GM23338 (cell line): Measurements from ENCODE around the gene PDE7B. TPM values are rescaled to one million over a fixed set of nuclear protein-coding genes. Genes with fewer than 3 reads are reported as not detected.

ENCODE experiments used
- ATAC-seq: fragments of 200-7000 bp; cut with Tn5 transposase; 3 replicates; pipeline ENCODE4 v1.9.1; 2020
- DNase-seq: peaks from one replicate; pipeline ENCODE4 v3.0.0-alpha.2; 2015; ENCODE audit warnings: low spot score
- H2AFZ ChIP-seq: fragments of 200-600 bp; sonication (generic); 2 replicates; pipeline ENCODE4 v1.8.0; 2016; ENCODE audit warnings: antibody characterized with exemption, mild to moderate bottlenecking, moderate library complexity
- H3F3A ChIP-seq: fragments of 200-600 bp; sonication (generic); replicated peaks from 2 replicates; pipeline ENCODE4 v1.8.0; 2017; ENCODE audit warnings: antibody characterized with exemption, mixed run types, low read depth
- H3K27ac ChIP-seq: fragments of 200-600 bp; sonication (generic); 2 replicates; pipeline ENCODE4 v1.6.1; 2016; ENCODE audit warnings: low read depth
- H3K27me3 ChIP-seq: fragments of 200-600 bp; sonication (generic); 2 replicates; pipeline ENCODE4 v1.8.0; 2016; ENCODE audit warnings: mild to moderate bottlenecking, mixed run types, moderate library complexity; ENCODE audit not compliant: insufficient read depth
- H3K36me3 ChIP-seq: fragments of 200-600 bp; sonication (generic); 2 replicates; pipeline ENCODE4 v1.8.0; 2016; ENCODE audit warnings: mild to moderate bottlenecking; ENCODE audit not compliant: insufficient read depth
- H3K4me1 ChIP-seq: fragments of 200-600 bp; sonication (generic); 2 replicates; pipeline ENCODE4 v1.8.0; 2016; ENCODE audit warnings: mild to moderate bottlenecking, moderate library complexity; ENCODE audit not compliant: insufficient read depth
- H3K4me2 ChIP-seq: fragments of 200-600 bp; sonication (generic); 2 replicates; pipeline ENCODE4 v1.7.1; 2017; ENCODE audit warnings: mixed run types
- H3K4me3 ChIP-seq: fragments of 200-600 bp; sonication (generic); 2 replicates; pipeline ENCODE4 v1.6.1; 2016; ENCODE audit warnings: mixed run types
- H3K79me2 ChIP-seq: fragments of 200-600 bp; sonication (generic); replicated peaks from 2 replicates; pipeline ENCODE4 v1.8.0; 2017; ENCODE audit warnings: mild to moderate bottlenecking; ENCODE audit not compliant: insufficient read depth
- H3K9me2 ChIP-seq: fragments of 200-600 bp; sonication (generic); 2 replicates; pipeline ENCODE4 v1.8.0; 2017; ENCODE audit not compliant: insufficient read depth
- H4K20me1 ChIP-seq: fragments of 200-600 bp; sonication (generic); replicated peaks from 2 replicates; pipeline ENCODE4 v1.8.0; 2017; ENCODE audit warnings: mild to moderate bottlenecking; ENCODE audit not compliant: insufficient read depth
- H3K27ac Mint-ChIP-seq: 2 replicates; pipeline ENCODE4 v1.8.0; 2020; ENCODE audit warnings: inconsistent platforms, mild to moderate bottlenecking, moderate library complexity, mixed read lengths
- H3K27me3 Mint-ChIP-seq: 3 replicates; pipeline ENCODE4 v1.8.0; 2022; ENCODE audit warnings: low read depth, mild to moderate bottlenecking, moderate library complexity, mixed read lengths, inconsistent platforms; ENCODE audit not compliant: insufficient read depth, poor library complexity
- H3K36me3 Mint-ChIP-seq: 3 replicates; pipeline ENCODE4 v1.8.0; 2021; ENCODE audit warnings: low read depth, mild to moderate bottlenecking, inconsistent platforms, moderate library complexity, mixed read lengths
- H3K4me1 Mint-ChIP-seq: 3 replicates; pipeline ENCODE4 v1.8.0; 2020; ENCODE audit warnings: mild to moderate bottlenecking, inconsistent platforms, mixed read lengths
- H3K4me3 Mint-ChIP-seq: 3 replicates; pipeline ENCODE4 v1.8.0; 2021; ENCODE audit warnings: moderate library complexity, mild to moderate bottlenecking, inconsistent platforms, mixed read lengths
- H3K9me3 Mint-ChIP-seq: 3 replicates; pipeline ENCODE4 v1.8.0; 2020; ENCODE audit warnings: moderate library complexity, mild to moderate bottlenecking, inconsistent platforms, mixed read lengths
- CREB1 ChIP-seq: fragments of 250-450 bp; sonication (Bioruptor Pico); IDR thresholded peaks from 2 replicates; pipeline ENCODE4 v1.5.0; 2020; ENCODE audit warnings: low read depth, mild to moderate bottlenecking, moderate library complexity
- EZH2phosphoT487 ChIP-seq: fragments of 200-600 bp; sonication (generic); IDR thresholded peaks from one replicate; pipeline ENCODE4 v1.8.1; 2018; ENCODE audit warnings: antibody characterized with exemption; ENCODE audit not compliant: unreplicated experiment
- JUNB ChIP-seq: IDR thresholded peaks from one replicate; pipeline ENCODE4 v1.6.1; 2016; ENCODE audit warnings: antibody characterized with exemption; ENCODE audit not compliant: unreplicated experiment
- NANOG ChIP-seq: IDR thresholded peaks from 2 replicates; pipeline ENCODE4 v1.6.1; 2016; ENCODE audit warnings: antibody characterized with exemption, borderline replicate concordance
- POLR2AphosphoS5 ChIP-seq: IDR thresholded peaks from 2 replicates; pipeline ENCODE4 v1.6.1; 2016; ENCODE audit warnings: antibody characterized with exemption, low read depth
- ZNF114 ChIP-seq: fragments of 250-450 bp; sonication (Bioruptor Pico); IDR thresholded peaks from 2 replicates; pipeline ENCODE4 v1.5.0; 2020; ENCODE audit warnings: mild to moderate bottlenecking, moderate library complexity
- ZNF331 ChIP-seq: fragments of 250-450 bp; sonication (Bioruptor Pico); IDR thresholded peaks from 2 replicates; pipeline ENCODE4 v1.5.0; 2020; ENCODE audit warnings: low read depth, mild to moderate bottlenecking, moderate library complexity
- polyA plus RNA-seq: library from polyadenylated mRNA; unstranded; fragments of >200 nt; fragmentation: Nextera tagmentation; extraction: Ambion mirVana; gene quantifications from 2 replicates; pipeline ENCODE4 v1.2.1, GENCODE V29; 2016
- total RNA-seq: library from RNA; depleted of rRNA; stranded (reverse); fragments of >200 nt; shearing (Covaris generic); gene quantifications from 2 replicates; pipeline ENCODE4 v1.2.3, GENCODE V29; 2014
- TF ChIP-seq, protein P1 (sequence below): IDR thresholded peaks from one replicate; pipeline ENCODE4 v1.6.1; 2018; ENCODE audit warnings: antibody characterized with exemption; ENCODE audit not compliant: unreplicated experiment
- TF ChIP-seq, protein P2 (sequence below), 2 experiments: fragments of 200-600 bp in 1 of 2; sonication (generic) in 1 of 2; conservative IDR thresholded peaks; 2 replicates each; pipeline versions ENCODE4 v1.5.1 to v1.6.1; 2016 to 2017; ENCODE audit warnings: antibody characterized with exemption in 2 of 2, low read depth in 2 of 2, mild to moderate bottlenecking in 2 of 2, moderate library complexity in 1 of 2
- TF ChIP-seq, protein P3 (sequence below): IDR thresholded peaks from 2 replicates; pipeline ENCODE4 v1.6.1; 2016; ENCODE audit warnings: antibody characterized with exemption
- TF ChIP-seq, protein P4 (sequence below): fragments of 250-450 bp; sonication (Bioruptor Pico); IDR thresholded peaks from 2 replicates; pipeline ENCODE4 v1.5.0; 2020; ENCODE audit warnings: mild to moderate bottlenecking, moderate library complexity

Gene PDE7B
- total and polyA plus RNA-seq, 2 experiments from 2014 or later: 0.07 TPM; not detected in 1

DNA sequence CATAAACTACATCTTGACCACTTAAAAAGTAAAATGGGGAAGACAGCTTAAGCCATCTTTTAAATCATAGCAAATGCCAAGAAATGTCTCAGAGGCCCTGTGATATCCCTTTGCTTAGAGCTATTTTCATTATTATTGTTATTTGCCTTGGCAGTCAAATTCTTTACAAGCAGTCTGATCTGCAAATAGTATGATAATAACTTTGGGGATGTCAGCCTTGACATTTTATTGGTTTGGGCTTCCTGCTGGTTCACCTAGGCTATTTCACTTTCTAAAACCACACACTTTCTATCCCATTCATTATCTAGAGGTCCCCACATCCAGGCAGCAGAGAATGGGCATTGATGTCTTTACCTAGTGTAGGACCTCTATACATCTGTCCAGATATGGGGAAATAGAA is 125.1 kb downstream of the PDE7B start (continued):
- TF ChIP-seq ZNF114 (no peak), EZH2phosphoT487 (no peak), ZNF331 (no peak)
- TF ChIP-seq, protein P1, sequence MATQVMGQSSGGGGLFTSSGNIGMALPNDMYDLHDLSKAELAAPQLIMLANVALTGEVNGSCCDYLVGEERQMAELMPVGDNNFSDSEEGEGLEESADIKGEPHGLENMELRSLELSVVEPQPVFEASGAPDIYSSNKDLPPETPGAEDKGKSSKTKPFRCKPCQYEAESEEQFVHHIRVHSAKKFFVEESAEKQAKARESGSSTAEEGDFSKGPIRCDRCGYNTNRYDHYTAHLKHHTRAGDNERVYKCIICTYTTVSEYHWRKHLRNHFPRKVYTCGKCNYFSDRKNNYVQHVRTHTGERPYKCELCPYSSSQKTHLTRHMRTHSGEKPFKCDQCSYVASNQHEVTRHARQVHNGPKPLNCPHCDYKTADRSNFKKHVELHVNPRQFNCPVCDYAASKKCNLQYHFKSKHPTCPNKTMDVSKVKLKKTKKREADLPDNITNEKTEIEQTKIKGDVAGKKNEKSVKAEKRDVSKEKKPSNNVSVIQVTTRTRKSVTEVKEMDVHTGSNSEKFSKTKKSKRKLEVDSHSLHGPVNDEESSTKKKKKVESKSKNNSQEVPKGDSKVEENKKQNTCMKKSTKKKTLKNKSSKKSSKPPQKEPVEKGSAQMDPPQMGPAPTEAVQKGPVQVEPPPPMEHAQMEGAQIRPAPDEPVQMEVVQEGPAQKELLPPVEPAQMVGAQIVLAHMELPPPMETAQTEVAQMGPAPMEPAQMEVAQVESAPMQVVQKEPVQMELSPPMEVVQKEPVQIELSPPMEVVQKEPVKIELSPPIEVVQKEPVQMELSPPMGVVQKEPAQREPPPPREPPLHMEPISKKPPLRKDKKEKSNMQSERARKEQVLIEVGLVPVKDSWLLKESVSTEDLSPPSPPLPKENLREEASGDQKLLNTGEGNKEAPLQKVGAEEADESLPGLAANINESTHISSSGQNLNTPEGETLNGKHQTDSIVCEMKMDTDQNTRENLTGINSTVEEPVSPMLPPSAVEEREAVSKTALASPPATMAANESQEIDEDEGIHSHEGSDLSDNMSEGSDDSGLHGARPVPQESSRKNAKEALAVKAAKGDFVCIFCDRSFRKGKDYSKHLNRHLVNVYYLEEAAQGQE: no peak
- TF ChIP-seq, protein P2, sequence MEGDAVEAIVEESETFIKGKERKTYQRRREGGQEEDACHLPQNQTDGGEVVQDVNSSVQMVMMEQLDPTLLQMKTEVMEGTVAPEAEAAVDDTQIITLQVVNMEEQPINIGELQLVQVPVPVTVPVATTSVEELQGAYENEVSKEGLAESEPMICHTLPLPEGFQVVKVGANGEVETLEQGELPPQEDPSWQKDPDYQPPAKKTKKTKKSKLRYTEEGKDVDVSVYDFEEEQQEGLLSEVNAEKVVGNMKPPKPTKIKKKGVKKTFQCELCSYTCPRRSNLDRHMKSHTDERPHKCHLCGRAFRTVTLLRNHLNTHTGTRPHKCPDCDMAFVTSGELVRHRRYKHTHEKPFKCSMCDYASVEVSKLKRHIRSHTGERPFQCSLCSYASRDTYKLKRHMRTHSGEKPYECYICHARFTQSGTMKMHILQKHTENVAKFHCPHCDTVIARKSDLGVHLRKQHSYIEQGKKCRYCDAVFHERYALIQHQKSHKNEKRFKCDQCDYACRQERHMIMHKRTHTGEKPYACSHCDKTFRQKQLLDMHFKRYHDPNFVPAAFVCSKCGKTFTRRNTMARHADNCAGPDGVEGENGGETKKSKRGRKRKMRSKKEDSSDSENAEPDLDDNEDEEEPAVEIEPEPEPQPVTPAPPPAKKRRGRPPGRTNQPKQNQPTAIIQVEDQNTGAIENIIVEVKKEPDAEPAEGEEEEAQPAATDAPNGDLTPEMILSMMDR (conservative IDR thresholded peaks at IDR 0.05; ENCODE audit: low read depth in 2 of 2): no peak

DNA sequence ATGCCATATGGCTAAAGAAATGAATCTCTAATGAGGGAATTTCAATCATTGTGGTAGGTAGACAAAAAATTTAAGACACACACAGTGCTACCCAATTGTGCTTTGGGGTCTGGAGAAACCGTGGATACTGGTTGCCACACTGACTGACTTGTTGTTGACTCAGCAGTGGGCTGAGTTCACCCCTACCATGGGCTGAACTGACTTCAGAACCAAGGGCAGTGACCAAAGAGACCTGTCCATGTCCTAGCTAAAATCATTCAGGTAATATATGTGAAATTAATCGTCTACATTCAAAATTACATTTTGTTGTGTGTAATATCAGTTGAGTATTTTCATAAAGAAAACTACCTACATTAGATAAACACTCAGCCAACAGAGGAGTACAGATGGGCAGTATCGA is 131.6 kb downstream of the PDE7B start:
- Mint-ChIP-seq H3K4me1 (no peaks in the 10 kb centered on the region), H3K27me3 (no peaks in the 10 kb centered on the region), H3K27ac (no peak overlapping the region), H3K9me3 (no peaks in the 10 kb centered on the region; the same call in 2 of the 3 replicates), H3K4me3 (no peak overlapping the region), H3K36me3 (no peaks in the 10 kb centered on the region)
- Histone ChIP-seq H3K27ac (no peak overlapping the region), H3K9me2 (no peaks in the 10 kb centered on the region), H3K4me2 (no peak overlapping the region), H3K27me3 (no peaks in the 10 kb centered on the region), H3K36me3 (no peaks in the 10 kb centered on the region), H4K20me1 (no peaks in the 10 kb centered on the region), H3K4me3 (no peak overlapping the region), H3K4me1 (no peaks in the 10 kb centered on the region), H3K79me2 (no peaks in the 10 kb centered on the region), H3F3A (no peaks in the 10 kb centered on the region), H2AFZ (no peak overlapping the region)
- ATAC-seq (no peak), DNase-seq (no peak)
- TF ChIP-seq, protein P3, sequence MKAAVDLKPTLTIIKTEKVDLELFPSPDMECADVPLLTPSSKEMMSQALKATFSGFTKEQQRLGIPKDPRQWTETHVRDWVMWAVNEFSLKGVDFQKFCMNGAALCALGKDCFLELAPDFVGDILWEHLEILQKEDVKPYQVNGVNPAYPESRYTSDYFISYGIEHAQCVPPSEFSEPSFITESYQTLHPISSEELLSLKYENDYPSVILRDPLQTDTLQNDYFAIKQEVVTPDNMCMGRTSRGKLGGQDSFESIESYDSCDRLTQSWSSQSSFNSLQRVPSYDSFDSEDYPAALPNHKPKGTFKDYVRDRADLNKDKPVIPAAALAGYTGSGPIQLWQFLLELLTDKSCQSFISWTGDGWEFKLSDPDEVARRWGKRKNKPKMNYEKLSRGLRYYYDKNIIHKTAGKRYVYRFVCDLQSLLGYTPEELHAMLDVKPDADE: no peak
- TF ChIP-seq POLR2AphosphoS5: no peak
- TF ChIP-seq, protein P2 (conservative IDR thresholded peaks at IDR 0.05; ENCODE audit: low read depth in 2 of 2): no peak
- no peak for TF ChIP-seq JUNB
- no peak for TF ChIP-seq NANOG
- no peak for TF ChIP-seq CREB1 (CRISPR knock-in tag)
- TF ChIP-seq EZH2phosphoT487: no peak
- TF ChIP-seq, protein P4, sequence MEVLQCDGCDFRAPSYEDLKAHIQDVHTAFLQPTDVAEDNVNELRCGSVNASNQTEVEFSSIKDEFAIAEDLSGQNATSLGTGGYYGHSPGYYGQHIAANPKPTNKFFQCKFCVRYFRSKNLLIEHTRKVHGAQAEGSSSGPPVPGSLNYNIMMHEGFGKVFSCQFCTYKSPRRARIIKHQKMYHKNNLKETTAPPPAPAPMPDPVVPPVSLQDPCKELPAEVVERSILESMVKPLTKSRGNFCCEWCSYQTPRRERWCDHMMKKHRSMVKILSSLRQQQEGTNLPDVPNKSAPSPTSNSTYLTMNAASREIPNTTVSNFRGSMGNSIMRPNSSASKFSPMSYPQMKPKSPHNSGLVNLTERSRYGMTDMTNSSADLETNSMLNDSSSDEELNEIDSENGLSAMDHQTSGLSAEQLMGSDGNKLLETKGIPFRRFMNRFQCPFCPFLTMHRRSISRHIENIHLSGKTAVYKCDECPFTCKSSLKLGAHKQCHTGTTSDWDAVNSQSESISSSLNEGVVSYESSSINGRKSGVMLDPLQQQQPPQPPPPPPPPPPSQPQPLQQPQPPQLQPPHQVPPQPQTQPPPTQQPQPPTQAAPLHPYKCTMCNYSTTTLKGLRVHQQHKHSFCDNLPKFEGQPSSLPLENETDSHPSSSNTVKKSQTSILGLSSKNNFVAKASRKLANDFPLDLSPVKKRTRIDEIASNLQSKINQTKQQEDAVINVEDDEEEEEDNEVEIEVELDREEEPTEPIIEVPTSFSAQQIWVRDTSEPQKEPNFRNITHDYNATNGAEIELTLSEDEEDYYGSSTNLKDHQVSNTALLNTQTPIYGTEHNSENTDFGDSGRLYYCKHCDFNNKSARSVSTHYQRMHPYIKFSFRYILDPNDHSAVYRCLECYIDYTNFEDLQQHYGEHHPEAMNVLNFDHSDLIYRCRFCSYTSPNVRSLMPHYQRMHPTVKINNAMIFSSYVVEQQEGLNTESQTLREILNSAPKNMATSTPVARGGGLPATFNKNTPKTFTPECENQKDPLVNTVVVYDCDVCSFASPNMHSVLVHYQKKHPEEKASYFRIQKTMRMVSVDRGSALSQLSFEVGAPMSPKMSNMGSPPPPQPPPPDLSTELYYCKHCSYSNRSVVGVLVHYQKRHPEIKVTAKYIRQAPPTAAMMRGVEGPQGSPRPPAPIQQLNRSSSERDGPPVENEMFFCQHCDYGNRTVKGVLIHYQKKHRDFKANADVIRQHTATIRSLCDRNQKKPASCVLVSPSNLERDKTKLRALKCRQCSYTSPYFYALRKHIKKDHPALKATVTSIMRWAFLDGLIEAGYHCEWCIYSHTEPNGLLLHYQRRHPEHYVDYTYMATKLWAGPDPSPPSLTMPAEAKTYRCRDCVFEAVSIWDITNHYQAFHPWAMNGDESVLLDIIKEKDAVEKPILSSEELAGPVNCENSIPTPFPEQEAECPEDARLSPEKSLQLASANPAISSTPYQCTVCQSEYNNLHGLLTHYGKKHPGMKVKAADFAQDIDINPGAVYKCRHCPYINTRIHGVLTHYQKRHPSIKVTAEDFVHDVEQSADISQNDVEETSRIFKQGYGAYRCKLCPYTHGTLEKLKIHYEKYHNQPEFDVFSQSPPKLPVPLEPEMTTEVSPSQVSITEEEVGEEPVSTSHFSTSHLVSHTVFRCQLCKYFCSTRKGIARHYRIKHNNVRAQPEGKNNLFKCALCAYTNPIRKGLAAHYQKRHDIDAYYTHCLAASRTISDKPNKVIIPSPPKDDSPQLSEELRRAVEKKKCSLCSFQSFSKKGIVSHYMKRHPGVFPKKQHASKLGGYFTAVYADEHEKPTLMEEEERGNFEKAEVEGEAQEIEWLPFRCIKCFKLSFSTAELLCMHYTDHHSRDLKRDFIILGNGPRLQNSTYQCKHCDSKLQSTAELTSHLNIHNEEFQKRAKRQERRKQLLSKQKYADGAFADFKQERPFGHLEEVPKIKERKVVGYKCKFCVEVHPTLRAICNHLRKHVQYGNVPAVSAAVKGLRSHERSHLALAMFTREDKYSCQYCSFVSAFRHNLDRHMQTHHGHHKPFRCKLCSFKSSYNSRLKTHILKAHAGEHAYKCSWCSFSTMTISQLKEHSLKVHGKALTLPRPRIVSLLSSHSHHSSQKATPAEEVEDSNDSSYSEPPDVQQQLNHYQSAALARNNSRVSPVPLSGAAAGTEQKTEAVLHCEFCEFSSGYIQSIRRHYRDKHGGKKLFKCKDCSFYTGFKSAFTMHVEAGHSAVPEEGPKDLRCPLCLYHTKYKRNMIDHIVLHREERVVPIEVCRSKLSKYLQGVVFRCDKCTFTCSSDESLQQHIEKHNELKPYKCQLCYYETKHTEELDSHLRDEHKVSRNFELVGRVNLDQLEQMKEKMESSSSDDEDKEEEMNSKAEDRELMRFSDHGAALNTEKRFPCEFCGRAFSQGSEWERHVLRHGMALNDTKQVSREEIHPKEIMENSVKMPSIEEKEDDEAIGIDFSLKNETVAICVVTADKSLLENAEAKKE: no peak
